Measurements from ENCODE around the gene EFEMP2.

The EFEMP2 gene

GRCh38 chr11:65906602-65907001, 34.0 kb upstream of the EFEMP2 start:
- TF ChIP-seq MYC (IDR thresholded peaks at IDR 0.05; ENCODE audit: low read depth, low read length): no peak
- TF ChIP-seq POLR2A (IDR thresholded peaks at IDR 0.05; ENCODE audit: extremely low read depth, insufficient read length): no peak
- TF ChIP-seq CTCF (IDR thresholded peaks at IDR 0.05; ENCODE audit: low read depth, low read length): no peak
- no peak for TF ChIP-seq MAX (IDR thresholded peaks at IDR 0.05; ENCODE audit: low read depth, low read length)
- no peak for DNase-seq (ENCODE audit: low read depth)
- no peak overlapping the region for H3K4me3 ChIP-seq (ENCODE audit: low read depth, low read length)

GRCh38 chr11:65903715-65904114, 31.1 kb upstream of the EFEMP2 start:
- DNase-seq (ENCODE audit: low read depth): no peak
- TF ChIP-seq MAX (IDR thresholded peaks at IDR 0.05; ENCODE audit: low read depth, low read length): no peak
- no peak for TF ChIP-seq POLR2A (IDR thresholded peaks at IDR 0.05; ENCODE audit: extremely low read depth, insufficient read length)
- no peak for TF ChIP-seq CTCF (IDR thresholded peaks at IDR 0.05; ENCODE audit: low read depth, low read length)
- TF ChIP-seq MYC (IDR thresholded peaks at IDR 0.05; ENCODE audit: low read depth, low read length): no peak
- no peak overlapping the region for H3K4me3 ChIP-seq (ENCODE audit: low read depth, low read length)

GRCh38 chr11:65903068-65903481, 30.5 kb upstream of the EFEMP2 start:
- DNase-seq (ENCODE audit: low read depth): peak; percentile 78
- H3K4me3 ChIP-seq (ENCODE audit: low read depth, low read length): no peak overlapping the region
- TF ChIP-seq CTCF (IDR thresholded peaks at IDR 0.05; ENCODE audit: low read depth, low read length) (no peak), POLR2A (IDR thresholded peaks at IDR 0.05; ENCODE audit: extremely low read depth, insufficient read length) (no peak)

GRCh38 chr11:65900899-65901180, 28.2 kb upstream of the EFEMP2 start:
- H3K4me3 ChIP-seq (ENCODE audit: low read depth, low read length): no peak overlapping the region

GRCh38 chr11:65900125-65900898, 27.7 kb upstream of the EFEMP2 start, which contains the start of gene FOSL1:
TSS of gene FOSL1 (minus strand) at chr11:65900388. CDS start at chr11:65900339, 49 bp downstream.
- TF ChIP-seq POLR2A (IDR thresholded peaks at IDR 0.05; ENCODE audit: extremely low read depth, insufficient read length) (peak; percentile 95), MYC (IDR thresholded peaks at IDR 0.05; ENCODE audit: low read depth, low read length) (peak; percentile 81), CTCF (IDR thresholded peaks at IDR 0.05; ENCODE audit: low read depth, low read length) (no peak), MAX (IDR thresholded peaks at IDR 0.05; ENCODE audit: low read depth, low read length) (peak; percentile 68)
- peak; percentile 97 for DNase-seq (ENCODE audit: low read depth)
- peak within 1 kb of the TSS; percentile 90 for H3K4me3 ChIP-seq (ENCODE audit: low read depth, low read length)

More at GRCh38 chr11:65900899-65901180, 28.2 kb upstream of the EFEMP2 start:
- no peak for DNase-seq (ENCODE audit: low read depth)
- no peak for TF ChIP-seq CTCF (IDR thresholded peaks at IDR 0.05; ENCODE audit: low read depth, low read length)
- no peak for TF ChIP-seq MAX (IDR thresholded peaks at IDR 0.05; ENCODE audit: low read depth, low read length)
- TF ChIP-seq MYC (IDR thresholded peaks at IDR 0.05; ENCODE audit: low read depth, low read length): no peak
- no peak for TF ChIP-seq POLR2A (IDR thresholded peaks at IDR 0.05; ENCODE audit: extremely low read depth, insufficient read length)

All from NB4 (cell line).